Panc1 (cell line): ENCODE measurements around the gene CDC25B. TPM values are rescaled to one million over a fixed set of nuclear protein-coding genes. Genes with fewer than 3 reads are reported as not detected.

Experiments
- ATAC-seq: fragments of 200-7000 bp; cut with Tn5 transposase; 2 replicates; pipeline ENCODE4 v1.9.1; 2020; ENCODE audit warnings: mild to moderate bottlenecking, moderate library complexity
- BruUV-seq: library from RNA; stranded (reverse); fragments of 400-500 nt; replicated peaks from 2 replicates; lab custom pipeline; 2021; lab: Mats Ljungman, UMichigan
- CTCF ChIA-PET: fragments of 300-600 bp; sonication (Branson Sonifier 250); formaldehyde crosslinking; loops from one replicate; lab custom pipeline; 2022; ENCODE audit warnings: antibody characterized with exemption; lab: Charles Lee
- POLR2A ChIA-PET: fragments of 300-600 bp; sonication (Branson Sonifier 250); formaldehyde crosslinking; loops from one replicate; lab custom pipeline; 2022; ENCODE audit warnings: antibody characterized with exemption; lab: Charles Lee
- DNase-seq: peaks from one replicate; pipeline ENCODE4 v3.0.0-alpha.2; 2010; ENCODE audit warnings: low read depth, low spot score
- H3K27ac ChIP-seq: 2 replicates; pipeline ENCODE4 v1.5.1; 2011; ENCODE audit warnings: mild to moderate bottlenecking, low read length, inconsistent platforms
- H3K27me3 ChIP-seq: fragments of 200-500 bp; sonication (Bioruptor generic); 2 replicates; pipeline ENCODE4 v1.6.0; 2014; ENCODE audit warnings: low read length, inconsistent platforms; ENCODE audit not compliant: control insufficient read depth, insufficient read depth
- H3K36me3 ChIP-seq: fragments of 200-500 bp; sonication (Bioruptor generic); 2 replicates; pipeline ENCODE4 v1.5.1; 2014; ENCODE audit warnings: inconsistent platforms, mild to moderate bottlenecking, low read length, moderate library complexity; ENCODE audit not compliant: control insufficient read depth, insufficient read depth
- H3K4me1 ChIP-seq: 2 replicates; pipeline ENCODE4 v1.5.1; 2011; ENCODE audit warnings: inconsistent platforms, mild to moderate bottlenecking, low read length, moderate library complexity; ENCODE audit not compliant: control insufficient read depth, insufficient read depth
- H3K4me3 ChIP-seq, 2 experiments: 2 replicates each; pipeline ENCODE4 v1.5.1; 2011 to 2012; ENCODE audit warnings: low read depth in 2 of 2, low read length in 2 of 2, mild to moderate bottlenecking in 2 of 2, inconsistent platforms in 1 of 2, moderate library complexity in 1 of 2
- H3K9me3 ChIP-seq: fragments of 200-500 bp; sonication (Bioruptor generic); 2 replicates; pipeline ENCODE4 v1.5.1; 2014; ENCODE audit warnings: low read depth, mild to moderate bottlenecking, inconsistent platforms, low read length, moderate library complexity; ENCODE audit not compliant: control insufficient read depth, insufficient read depth
- POLR2AphosphoS5 ChIP-seq: IDR thresholded peaks from 2 replicates; pipeline ENCODE4 v1.6.1; 2012; ENCODE audit warnings: mild to moderate bottlenecking, low read depth, low read length, moderate library complexity
- SIN3A ChIP-seq: IDR thresholded peaks from 2 replicates; pipeline ENCODE4 v1.6.1; 2012; ENCODE audit warnings: low read depth, mild to moderate bottlenecking, low read length, moderate library complexity, borderline replicate concordance; ENCODE audit not compliant: insufficient read depth
- TCF7L2 ChIP-seq: IDR thresholded peaks from 2 replicates; pipeline ENCODE4 v1.6.1; 2011; ENCODE audit warnings: mild to moderate bottlenecking, low read depth, low read length, inconsistent platforms
- in situ Hi-C: cut with HindIII; loops from 2 replicates; pipeline ENCODE4 v1.10.0; 2016; ENCODE audit warnings: low sequenced_read_pairs, low pct_unique_long_range_greater_than_20kb
- intact Hi-C: fragments of 100-400 bp; cut with micrococcal nuclease; formaldehyde crosslinking; loops from one replicate; pipeline ENCODE4 v1.10.0; 2022; ENCODE audit not compliant: unreplicated experiment
- total RNA-seq: library from RNA; stranded (reverse); gene quantifications from one replicate; pipeline ENCODE4 v1.2.1, GENCODE V29; 2021; ENCODE audit not compliant: unreplicated experiment
- TF ChIP-seq, protein P1 (sequence below), 2 experiments: IDR thresholded peaks; 2 replicates each; pipeline ENCODE4 v1.6.1; 2011 to 2012; ENCODE audit warnings: low read depth in 2 of 2, control low read depth in 1 of 2, low read length in 1 of 2, mild to moderate bottlenecking in 1 of 2, moderate library complexity in 1 of 2; ENCODE audit not compliant: insufficient read depth in 1 of 2
- TF ChIP-seq, protein P2 (sequence below): fragments of 450-650 bp; IDR thresholded peaks from 2 replicates; pipeline ENCODE4 v1.5.1; 2017; ENCODE audit warnings: mild to moderate bottlenecking

CDC25B gene
- total RNA-seq, 1 experiment from 2014 or later = 170 TPM

DNA sequence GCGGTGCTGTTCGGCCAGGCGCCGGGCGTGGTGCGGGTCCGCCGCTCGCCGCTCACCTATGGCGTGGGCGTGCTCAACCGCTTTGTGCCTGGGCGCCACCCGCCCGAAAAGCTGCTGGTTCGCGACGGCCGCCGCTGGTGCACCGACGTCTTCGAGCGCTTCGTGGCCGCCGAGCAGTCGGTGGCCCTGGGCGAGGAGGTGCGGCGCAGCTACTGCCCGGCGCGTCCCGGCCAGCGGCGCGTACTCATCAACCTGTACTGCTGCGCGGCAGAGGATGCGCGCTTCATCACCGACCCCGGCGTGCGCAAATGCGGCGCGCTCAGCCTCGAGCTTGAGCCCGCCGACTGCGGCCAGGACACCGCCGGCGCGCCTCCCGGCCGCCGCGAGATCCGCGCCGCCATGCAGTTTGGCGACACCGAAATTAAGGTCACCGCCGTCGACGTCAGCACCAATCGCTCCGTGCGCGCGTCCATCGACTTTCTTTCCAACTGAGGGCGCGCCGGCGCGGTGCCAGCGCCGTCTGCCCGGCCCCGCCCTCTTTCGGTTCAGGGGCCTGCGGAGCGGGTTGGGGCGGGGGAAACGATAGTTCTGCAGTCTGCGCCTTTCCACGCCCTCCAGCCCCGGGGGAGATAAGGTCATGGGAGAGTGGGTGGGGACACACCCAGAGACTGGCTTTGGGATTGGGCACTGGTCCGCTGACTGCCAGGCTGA lies 44.3 kb upstream of the CDC25B start:
- Histone ChIP-seq H3K27me3 (peaks cover 6% of the 10 kb centered on the region), H3K9me3 (no peaks in the 10 kb centered on the region), H3K4me3 (peak overlapping the region; percentile 44 to 47), H3K4me1 (no peaks in the 10 kb centered on the region; the same call in 1 of the 2 replicates), H3K27ac (no peak overlapping the region), H3K36me3 (no peaks in the 10 kb centered on the region)
- DNase-seq (no peak), ATAC-seq (peak; percentile 64)
- CTCF ChIA-PET = interaction anchor here (0.5 to 1.3 kb wide), 2 partner anchors 30 to 330 kb away, joined by 5 to 9 read pairs; partner anchors contain the start of gene SPEF1
- POLR2A ChIA-PET = interaction anchor here (0.6 kb wide), 1 partner anchor 33 kb away, joined by 11 read pairs; no protein-coding TSS in a partner anchor
- intact Hi-C loops = no loop called here
- in situ Hi-C loops = no loop called here
- no TSS peak for BruUV-seq
- no peak for TF ChIP-seq TCF7L2
- TF ChIP-seq SIN3A = no peak
- no peak for TF ChIP-seq POLR2AphosphoS5
- TF ChIP-seq, protein P1, sequence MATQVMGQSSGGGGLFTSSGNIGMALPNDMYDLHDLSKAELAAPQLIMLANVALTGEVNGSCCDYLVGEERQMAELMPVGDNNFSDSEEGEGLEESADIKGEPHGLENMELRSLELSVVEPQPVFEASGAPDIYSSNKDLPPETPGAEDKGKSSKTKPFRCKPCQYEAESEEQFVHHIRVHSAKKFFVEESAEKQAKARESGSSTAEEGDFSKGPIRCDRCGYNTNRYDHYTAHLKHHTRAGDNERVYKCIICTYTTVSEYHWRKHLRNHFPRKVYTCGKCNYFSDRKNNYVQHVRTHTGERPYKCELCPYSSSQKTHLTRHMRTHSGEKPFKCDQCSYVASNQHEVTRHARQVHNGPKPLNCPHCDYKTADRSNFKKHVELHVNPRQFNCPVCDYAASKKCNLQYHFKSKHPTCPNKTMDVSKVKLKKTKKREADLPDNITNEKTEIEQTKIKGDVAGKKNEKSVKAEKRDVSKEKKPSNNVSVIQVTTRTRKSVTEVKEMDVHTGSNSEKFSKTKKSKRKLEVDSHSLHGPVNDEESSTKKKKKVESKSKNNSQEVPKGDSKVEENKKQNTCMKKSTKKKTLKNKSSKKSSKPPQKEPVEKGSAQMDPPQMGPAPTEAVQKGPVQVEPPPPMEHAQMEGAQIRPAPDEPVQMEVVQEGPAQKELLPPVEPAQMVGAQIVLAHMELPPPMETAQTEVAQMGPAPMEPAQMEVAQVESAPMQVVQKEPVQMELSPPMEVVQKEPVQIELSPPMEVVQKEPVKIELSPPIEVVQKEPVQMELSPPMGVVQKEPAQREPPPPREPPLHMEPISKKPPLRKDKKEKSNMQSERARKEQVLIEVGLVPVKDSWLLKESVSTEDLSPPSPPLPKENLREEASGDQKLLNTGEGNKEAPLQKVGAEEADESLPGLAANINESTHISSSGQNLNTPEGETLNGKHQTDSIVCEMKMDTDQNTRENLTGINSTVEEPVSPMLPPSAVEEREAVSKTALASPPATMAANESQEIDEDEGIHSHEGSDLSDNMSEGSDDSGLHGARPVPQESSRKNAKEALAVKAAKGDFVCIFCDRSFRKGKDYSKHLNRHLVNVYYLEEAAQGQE (IDR thresholded peaks at IDR 0.05; ENCODE audit: insufficient read depth in 1 of 2, low read depth in 2 of 2, low read length in 1 of 2) = no peak
- TF ChIP-seq, protein P2, sequence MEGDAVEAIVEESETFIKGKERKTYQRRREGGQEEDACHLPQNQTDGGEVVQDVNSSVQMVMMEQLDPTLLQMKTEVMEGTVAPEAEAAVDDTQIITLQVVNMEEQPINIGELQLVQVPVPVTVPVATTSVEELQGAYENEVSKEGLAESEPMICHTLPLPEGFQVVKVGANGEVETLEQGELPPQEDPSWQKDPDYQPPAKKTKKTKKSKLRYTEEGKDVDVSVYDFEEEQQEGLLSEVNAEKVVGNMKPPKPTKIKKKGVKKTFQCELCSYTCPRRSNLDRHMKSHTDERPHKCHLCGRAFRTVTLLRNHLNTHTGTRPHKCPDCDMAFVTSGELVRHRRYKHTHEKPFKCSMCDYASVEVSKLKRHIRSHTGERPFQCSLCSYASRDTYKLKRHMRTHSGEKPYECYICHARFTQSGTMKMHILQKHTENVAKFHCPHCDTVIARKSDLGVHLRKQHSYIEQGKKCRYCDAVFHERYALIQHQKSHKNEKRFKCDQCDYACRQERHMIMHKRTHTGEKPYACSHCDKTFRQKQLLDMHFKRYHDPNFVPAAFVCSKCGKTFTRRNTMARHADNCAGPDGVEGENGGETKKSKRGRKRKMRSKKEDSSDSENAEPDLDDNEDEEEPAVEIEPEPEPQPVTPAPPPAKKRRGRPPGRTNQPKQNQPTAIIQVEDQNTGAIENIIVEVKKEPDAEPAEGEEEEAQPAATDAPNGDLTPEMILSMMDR = no peak; the same call in 1 of the 2 replicates

DNA sequence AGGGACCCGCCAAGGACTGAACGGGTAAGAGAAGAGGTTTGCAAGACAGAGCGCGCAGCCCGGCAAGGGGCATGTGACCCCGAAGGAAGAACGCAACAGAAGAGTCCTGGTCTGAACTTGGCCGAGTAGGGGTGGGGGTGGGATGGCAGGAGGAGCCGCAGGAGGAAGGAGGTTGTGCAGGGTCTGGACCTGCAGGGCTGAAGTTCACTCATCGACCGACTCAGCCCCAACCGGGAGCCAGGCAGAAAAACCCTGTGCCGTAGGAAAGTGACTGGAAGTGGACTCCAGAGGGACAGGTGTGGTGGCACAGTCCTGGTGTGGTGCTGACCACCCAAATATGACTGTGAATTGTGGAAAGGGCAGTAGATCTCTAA lies 43.7 kb upstream of the CDC25B start:
- Histone ChIP-seq H3K27me3 (peaks cover 6% of the 10 kb centered on the region), H3K4me3 (peak overlapping the region; percentile 44 to 47), H3K36me3 (no peaks in the 10 kb centered on the region), H3K9me3 (no peaks in the 10 kb centered on the region), H3K27ac (no peak overlapping the region), H3K4me1 (no peaks in the 10 kb centered on the region; the same call in 1 of the 2 replicates)
- no TSS peak for BruUV-seq
- ChIA-PET CTCF (interaction anchor here (0.5 to 1.7 kb wide), 3 partner anchors 16 to 329 kb away, joined by 5 to 9 read pairs (median 5); partner anchors contain the start of genes ADISSP and SPEF1), POLR2A (no interaction called here)
- ATAC-seq (peak; percentile 28), DNase-seq (no peak)
- in situ Hi-C loops = no loop called here
- intact Hi-C loops = no loop called here
- TF ChIP-seq SIN3A = no peak
